Activated CD4-positive, alpha-beta T cell treated with anti-CD3 and anti-CD28 coated beads, Interleukin-10, Interleukin-2, amounts not matched to agents 100 ng/mL and 50 ng/mL, durations not matched to agents 16 hours and 8 hours (primary cell): ENCODE results near the gene CACHD1.

Source experiments
- DNase-seq: peaks from one replicate; pipeline ENCODE4 v3.0.0-alpha.2; 2020

CACHD1 gene

DNA sequence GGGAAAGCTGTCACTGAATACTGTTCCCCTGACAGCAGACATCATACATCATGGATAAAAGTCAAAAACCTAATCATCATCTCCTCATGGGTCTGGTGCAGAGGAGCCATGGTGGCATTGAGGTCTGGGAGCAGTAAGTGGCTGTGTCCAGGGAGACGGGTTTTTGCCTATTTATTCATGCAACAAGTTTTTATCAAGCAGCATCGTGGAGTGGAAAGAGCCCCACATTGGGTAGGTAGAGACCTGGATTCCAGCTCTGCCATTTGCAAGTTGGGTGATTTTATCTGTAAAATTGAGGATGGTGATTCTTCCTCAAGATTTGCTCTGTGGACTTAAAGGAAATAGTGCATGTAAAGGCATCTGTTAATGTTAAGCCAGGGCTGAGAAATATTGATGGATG, 4.2 kb downstream of the CACHD1 start:
- DNase-seq, result no peak

GRCh38 chr1:64474665-64475439, 4.9 kb downstream of the CACHD1 start:
- DNase-seq, result no peak

DNA sequence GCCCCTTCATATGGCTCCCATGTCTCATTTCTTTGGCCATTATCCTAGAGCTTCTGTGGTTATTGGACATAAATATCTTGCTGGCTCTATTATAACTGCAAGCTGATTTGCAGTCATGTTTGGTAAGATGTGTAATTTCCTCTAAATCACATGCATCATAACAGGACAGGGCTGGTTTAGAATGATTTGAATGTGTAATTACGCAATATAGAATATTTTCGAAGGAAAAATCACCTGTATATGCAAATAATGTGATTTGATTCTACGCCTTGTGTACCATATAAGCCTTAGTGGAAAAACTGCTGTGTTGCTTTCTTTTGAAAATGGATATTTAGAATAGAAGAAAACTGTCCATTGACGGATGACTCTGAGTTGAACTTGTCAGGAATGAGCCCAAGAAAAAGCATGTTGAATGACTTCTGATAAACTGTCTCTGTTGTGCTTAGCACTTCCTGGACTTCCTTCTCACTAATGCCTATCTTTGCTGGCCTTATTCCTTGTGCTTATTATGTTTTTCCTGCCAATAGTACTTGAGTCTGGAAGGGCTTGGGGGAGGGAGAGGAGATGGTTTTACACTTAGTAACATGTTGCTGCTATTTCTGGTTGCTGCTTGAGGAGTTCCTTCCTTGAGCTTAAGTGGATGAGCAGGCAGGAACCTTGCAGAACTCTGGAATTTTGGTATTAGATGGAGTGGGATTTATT, 6.5 kb downstream of the CACHD1 start:
- no peak for DNase-seq

DNA sequence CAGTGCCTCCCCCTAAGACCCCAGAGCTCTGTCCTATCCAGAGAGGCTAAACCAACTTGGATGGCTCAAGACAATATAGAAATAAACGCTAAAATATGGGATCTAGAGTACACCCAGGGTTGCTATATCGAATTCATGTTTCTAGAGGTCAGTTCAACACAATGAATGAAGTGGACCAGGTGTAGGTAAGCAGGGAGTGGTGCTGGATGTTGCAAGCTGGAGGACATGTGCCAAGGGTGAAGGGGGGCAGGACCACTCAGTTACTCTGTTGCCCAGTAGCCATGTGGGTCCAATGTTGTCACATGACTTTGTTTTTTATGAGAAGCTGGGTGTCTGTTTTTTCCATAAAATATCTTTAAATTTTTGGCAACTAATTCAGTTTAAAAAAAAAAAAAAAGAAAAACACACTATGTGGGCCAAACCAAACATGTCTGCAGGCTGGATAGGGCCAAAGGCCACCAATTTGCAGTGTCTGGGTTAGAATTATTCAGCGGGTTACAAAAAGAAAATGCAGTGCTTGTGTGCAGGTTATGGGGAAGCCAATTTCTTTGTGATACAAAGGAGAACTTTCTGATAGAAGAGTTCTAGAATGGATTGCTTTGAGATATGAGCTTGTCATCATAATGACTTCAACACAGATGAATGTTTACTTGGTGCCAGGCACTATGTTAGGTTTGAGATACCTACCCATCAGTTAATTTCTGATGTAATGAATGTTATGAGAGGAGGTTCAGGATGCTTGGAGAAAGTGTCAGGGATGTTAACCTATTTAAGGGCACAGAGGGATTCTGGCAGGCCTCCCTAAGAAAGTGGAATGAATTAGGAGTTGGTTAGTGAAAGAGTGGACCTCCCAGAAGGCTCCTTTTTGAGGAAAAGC, 8.9 kb downstream of the CACHD1 start:
- DNase-seq, result no peak

DNA sequence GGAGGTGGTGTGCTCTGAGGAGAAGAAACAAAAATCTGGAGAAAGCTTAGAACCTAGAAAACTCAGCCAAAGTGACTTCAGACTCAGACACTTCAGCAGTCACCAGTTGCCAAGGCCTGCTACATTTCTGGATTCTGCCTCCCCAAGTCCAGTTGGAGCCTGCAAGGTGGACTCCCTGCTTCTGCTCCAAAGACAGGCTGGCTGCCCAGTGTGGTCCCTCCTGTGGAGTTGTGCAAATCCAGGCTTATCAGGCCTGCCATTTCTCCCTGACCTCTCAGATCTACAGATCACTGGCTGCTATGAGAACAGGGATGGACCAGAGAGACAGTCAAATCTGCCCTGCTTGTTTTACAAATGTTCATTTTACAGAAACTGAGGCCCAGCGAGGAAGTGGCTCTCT, 9.9 kb downstream of the CACHD1 start:
- DNase-seq, result no peak

DNA sequence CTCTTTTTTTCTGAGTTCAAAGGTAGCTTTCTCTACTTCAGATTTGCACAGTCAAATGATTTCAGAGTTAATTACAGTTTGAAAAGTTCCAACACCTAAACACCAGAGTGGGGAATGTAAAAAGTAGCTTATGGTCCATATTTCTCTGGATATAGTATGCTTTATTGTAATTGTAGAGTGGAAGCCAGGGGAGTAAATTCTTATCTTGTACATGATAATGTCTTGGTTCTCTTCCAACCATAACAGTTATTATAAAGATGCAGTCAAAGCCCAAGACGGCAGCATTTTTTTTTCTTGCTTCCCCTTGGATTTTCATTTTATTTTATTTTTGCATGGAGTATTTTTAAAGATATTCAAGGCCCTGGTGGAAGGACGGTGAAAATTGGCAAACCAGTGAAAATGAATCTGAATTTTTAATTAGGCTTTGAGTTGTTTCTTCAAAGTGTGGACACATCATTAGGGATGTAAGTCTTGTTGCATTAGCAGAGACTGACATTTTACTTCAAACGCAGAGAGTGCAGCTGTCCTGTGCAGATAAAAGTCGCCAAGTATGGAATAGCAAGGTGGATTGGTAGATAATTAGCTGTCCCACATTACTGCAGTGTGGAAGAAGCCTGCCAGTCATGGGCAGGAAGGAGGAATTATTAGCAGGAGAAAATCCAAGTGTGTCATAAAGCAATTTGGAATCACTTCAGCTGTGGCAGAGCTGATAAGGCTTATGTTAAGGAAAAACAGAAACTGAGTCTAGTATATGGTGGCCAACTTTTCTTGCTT, 11.3 kb downstream of the CACHD1 start:
- no peak for DNase-seq

DNA sequence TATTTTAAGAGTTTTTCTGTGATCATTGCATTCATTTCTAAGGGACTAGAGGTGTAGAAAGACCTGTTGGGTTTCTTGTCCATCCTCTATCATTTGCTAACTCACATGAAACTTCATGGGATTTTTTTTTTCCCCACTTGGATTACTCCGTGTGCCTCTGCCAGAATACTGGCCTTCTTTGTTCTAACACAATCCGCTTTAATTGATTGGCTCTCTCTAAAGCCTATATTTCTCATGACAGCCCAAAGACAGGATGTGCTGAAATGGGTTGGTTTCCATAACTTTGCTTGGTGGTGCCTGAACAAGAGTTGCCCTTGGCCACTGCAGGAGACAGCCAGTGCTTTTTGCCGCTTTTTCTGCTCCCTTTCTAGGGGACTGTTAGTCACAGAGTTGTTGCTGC, 12.2 kb downstream of the CACHD1 start:
- no peak for DNase-seq

- DNase-seq, result no peak
Measured at GRCh38 chr1:64482720-64483119, 12.8 kb downstream of the CACHD1 start.

DNA sequence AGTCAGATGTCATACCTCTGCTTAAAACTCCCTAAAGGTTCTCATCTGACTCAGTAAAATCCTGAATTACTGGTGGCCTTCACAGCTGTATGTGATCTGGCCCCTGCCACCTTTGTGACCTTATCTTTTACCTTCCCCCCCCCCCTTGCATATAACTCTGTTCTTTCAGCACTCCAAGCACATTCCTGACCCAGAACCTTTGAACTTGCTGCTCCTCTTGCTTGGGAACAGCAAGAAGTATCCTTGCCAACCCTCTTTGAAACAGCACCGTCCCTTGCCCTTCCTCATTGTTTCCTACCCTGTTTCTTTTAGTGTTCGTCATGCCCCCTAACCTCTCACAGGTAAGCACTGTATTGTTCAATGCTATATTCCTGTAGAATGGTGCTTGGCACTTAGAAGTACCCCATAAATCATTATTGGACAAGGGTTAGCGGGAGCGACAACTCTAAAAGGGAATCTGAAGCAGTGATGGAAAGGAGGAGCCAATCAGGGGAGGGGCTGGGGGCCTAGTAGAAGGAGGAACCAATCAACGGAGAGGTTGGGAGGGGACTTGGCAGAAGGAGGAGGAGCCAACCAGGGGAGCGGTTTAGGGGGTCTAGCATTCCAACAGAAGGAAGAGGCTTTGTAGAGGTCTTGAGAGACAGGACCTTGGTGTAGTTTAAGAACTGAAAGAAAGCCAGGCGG, 13.9 kb downstream of the CACHD1 start:
- no peak for DNase-seq

DNA sequence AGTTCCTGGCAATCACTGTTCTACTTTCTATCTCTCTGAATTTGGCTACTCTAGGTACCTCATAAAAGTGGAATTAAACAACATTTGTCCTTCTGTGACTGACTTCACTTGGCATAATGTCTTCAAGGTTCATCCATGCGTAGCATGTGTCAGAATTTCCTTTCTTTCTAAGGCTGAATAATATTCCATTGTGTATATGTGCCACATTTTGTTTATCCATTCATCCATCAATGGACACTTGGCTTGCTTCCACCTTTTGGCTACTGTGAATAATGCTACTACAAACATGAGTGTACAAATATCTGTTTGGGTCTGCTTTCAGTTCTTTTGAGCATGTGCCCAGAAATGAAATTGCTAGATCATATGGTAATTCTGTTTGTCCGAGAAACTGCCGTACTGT, 14.7 kb downstream of the CACHD1 start:
- DNase-seq, result no peak

GRCh38 chr1:64486193-64486592, 16.3 kb downstream of the CACHD1 start:
- DNase-seq, result no peak

DNA sequence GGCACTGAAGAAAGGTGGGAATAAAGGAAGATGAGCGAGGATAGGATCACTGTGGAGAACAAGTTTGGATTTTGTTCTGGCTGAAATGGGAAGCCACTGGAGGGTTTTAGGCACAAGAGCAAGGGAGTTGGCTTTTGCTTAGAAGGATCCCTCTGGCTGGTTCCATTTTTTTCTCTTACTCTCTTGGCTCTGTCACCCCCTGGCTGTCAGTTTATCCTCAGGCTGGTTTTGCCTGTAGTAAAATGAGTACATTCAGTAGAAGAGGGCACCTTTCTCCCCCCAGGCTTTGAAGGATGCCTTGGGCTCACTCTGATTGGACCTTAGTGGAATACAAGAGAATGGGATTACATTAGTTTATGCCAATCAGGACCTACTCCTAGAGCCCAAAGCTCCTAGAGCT, 17.1 kb downstream of the CACHD1 start:
- no peak for DNase-seq

- no peak for DNase-seq
Measured at GRCh38 chr1:64488862-64489261, 18.9 kb downstream of the CACHD1 start.

GRCh38 chr1:64489707-64490106, 19.8 kb downstream of the CACHD1 start:
- DNase-seq, result no peak

DNA sequence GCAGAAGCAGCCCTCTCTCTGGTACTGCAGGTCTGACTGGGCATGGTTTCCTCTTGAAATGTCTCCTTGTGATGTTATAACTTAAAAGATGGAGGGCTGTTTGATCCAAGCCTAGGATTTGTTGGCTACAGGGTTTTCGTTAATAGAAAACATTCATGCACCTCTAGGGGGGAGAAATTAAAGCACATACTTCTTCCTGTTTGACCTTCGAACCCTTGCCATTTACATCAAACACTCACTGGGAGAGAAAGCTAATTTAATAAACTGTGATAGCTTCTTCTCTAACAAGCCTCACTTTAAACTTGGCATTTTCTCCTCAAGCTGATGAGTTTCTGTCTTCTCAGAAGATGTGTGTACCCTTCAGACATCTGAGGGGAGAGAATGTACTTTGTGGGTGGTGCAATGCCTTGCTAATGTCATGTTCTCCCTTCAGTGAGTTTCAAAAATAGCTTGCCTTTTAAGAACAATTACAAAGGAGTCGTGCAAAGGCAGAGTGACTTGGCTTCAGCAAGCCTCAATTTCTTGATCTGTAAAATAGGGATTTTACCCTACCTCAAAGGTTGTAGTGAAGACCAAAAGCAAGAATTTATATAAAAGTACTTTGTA, 20.4 kb downstream of the CACHD1 start:
- no peak for DNase-seq

- DNase-seq, result no peak
Measured at GRCh38 chr1:64492424-64492823, 22.5 kb downstream of the CACHD1 start.

DNA sequence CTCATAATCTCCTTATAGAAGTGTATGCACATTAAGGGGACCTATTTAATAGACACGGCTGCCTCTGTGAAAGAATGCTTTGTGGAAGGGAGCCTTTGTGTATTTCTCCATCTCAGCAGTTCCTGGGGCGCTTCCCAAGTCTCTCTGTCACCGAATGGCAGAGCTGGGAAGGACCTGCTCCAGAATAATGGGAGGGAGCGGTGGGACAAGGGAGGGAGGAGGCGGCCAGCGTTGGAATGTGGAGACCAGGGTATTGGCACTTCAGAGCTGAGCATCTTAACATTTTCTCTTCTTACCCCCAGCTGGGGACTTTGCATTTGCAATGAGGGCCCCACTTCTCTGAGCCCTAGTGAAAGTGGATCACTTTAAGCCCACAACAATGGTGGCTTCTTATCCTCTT, 23.9 kb downstream of the CACHD1 start:
- no peak for DNase-seq

DNA sequence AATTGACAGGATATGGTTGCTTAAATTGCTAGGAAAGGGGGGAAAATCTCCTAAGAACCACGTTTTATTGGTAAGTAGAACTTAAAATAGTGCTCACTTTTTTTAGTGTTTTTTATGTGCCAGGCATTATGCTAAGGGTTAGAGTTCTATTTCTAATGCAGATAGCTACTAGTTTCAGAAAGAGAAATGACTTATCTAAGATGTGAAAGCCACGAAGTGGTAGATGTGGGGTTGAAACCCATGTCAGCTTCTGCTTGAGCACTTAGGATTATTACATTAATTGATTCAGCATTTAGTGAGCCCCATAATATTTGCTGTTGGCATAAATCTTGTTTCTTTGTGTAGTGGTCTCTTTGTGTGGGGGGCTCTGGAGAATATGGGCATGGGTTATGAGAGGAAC, 24.7 kb downstream of the CACHD1 start:
- no peak for DNase-seq

DNA sequence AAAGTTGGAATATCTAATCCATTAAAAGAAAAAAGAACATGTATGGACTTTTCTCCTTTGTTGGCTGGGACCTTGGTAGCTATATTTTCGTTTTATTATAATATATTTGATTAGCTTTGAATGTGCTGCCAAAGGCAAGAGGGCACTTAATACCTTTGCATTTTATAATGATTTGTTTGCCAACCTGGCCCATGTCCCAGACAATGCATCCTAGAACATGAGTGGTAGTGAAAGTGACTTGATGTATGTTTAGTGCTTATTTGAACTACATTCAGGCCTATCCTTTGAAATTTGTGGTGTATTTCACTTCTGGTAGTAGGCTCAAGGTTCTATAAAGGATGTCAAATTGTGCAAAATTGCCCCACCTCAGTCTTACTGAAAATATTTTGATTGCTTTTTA, 25.9 kb downstream of the CACHD1 start:
- no peak for DNase-seq

DNA sequence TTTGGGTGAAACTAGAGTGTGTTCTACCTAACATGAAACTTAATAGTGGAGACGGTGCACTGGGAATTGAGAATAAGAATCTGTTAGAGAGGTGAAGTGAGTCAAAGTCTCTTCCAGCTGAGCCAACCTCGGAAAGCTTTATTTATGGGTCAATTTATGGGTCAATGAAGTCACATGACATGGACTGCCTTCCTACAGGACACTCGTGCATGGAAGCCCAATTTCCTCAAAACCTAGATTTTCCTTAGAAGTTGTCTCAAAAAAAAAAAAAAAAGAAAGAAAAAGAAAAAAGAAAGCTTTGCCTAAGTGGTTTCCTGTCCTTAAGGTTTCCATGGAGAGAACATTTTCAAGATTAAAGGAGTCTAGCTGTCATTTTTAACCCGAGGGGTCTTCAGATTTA, 26.7 kb downstream of the CACHD1 start:
- no peak for DNase-seq

GRCh38 chr1:64497088-64497883, 27.4 kb downstream of the CACHD1 start:
- no peak for DNase-seq
